ENCODE measurements around the gene PRRT2.
"Not testable (repeated sequence)": the region's sequence is repeated elsewhere in the genome, so short reads cannot be mapped to it uniquely, and the experiment has no call there.

PRRT2 gene

GRCh38 chr16:29775742-29776408 is 36.1 kb upstream of the PRRT2 start:
- no peaks in the 10 kb centered on the region for H3K4me1 ChIP-seq (ENCODE audit: control insufficient read depth in 2 of 2, insufficient read depth in 2 of 2, low read length in 2 of 2)
- H3K9ac ChIP-seq (ENCODE audit: low read depth in 1 of 2, low read length in 2 of 2): no peak overlapping the region
- no peaks in the 10 kb centered on the region for H3K27me3 ChIP-seq (ENCODE audit: control insufficient read depth in 2 of 2, insufficient read depth in 2 of 2, low read length in 2 of 2)
- peak overlapping the region; percentile 7 to 23 for H3K27ac ChIP-seq (ENCODE audit: low read depth in 2 of 2, low read length in 2 of 2)
- H3K4me3 ChIP-seq (ENCODE audit: low read length in 2 of 2): no peak overlapping the region
- H3K9me3 ChIP-seq (ENCODE audit: control insufficient read depth in 2 of 2, low read length in 2 of 2): no peaks in the 10 kb centered on the region
- peaks cover 0 to 2% of the 10 kb centered on the region in 2 donors for H3K36me3 ChIP-seq (ENCODE audit: control insufficient read depth in 2 of 2, insufficient read depth in 2 of 2, low read length in 2 of 2)

DNA sequence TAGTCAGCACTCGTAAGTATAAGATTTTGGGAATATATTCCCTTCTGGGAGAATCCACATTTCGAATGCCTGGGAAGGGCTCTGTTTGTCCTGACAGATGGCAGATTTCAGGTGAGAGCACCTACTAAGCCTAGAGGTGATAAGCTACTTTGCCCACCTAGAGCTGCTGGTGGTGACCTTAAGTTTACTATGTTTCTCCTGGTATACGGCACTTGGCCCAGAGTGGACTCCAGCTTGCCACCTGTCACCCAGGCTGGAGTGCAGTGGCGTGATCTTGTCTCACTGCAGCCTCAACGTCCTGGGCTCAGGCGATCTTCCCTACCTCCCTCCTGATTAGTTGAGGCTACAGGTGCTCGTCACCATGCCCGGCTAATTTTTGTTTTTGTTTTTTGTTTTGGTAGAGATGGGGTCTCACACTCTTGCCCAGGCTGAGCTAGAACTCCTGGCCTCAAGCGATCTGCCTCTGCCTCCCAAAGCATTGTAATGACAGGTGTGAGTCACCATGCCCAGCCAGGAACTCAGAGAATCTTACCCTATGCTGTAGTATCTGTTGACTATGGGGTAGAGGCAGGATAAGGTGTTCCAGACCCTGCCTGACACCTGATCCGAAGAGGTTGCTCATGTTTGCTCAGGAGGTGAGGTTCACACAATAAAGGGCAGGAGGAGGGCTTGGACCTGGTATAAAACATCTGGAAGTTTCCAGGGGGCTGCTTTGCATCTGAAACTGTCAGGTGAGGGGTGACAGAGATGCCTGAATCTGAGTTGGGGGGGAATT is 34.2 kb upstream of the PRRT2 start, which contains the start of gene ZG16:
Gene ZG16, plus strand, starts transcription at position 681 of the 775 bp plus-strand sequence. CDS start 1,011 bp downstream, outside the sequence.
- H3K9me3 ChIP-seq (ENCODE audit: control insufficient read depth in 2 of 2, low read length in 2 of 2): no peaks in the 10 kb centered on the region
- H3K27ac ChIP-seq (ENCODE audit: low read depth in 2 of 2, low read length in 2 of 2): peak within 1 kb of the TSS; percentile 41 to 75
- H3K9ac ChIP-seq (ENCODE audit: low read depth in 1 of 2, low read length in 2 of 2): peak within 1 kb of the TSS in 1 of 2 donors; percentile 60
- H3K36me3 ChIP-seq (ENCODE audit: control insufficient read depth in 2 of 2, insufficient read depth in 2 of 2, low read length in 2 of 2): peaks cover 0 to 5% of the 10 kb centered on the region in 2 donors
- no peaks in the 10 kb centered on the region for H3K27me3 ChIP-seq (ENCODE audit: control insufficient read depth in 2 of 2, insufficient read depth in 2 of 2, low read length in 2 of 2)
- H3K4me1 ChIP-seq (ENCODE audit: control insufficient read depth in 2 of 2, insufficient read depth in 2 of 2, low read length in 2 of 2): no peaks in the 10 kb centered on the region
- H3K4me3 ChIP-seq (ENCODE audit: low read length in 2 of 2): peak within 1 kb of the TSS; percentile 11 to 49

- Histone ChIP-seq H3K9me3 (ENCODE audit: control insufficient read depth in 2 of 2, low read length in 2 of 2) (no peaks in the 10 kb centered on the region), H3K4me1 (ENCODE audit: control insufficient read depth in 2 of 2, insufficient read depth in 2 of 2, low read length in 2 of 2) (no peaks in the 10 kb centered on the region), H3K27me3 (ENCODE audit: control insufficient read depth in 2 of 2, insufficient read depth in 2 of 2, low read length in 2 of 2) (no peaks in the 10 kb centered on the region), H3K27ac (ENCODE audit: low read depth in 2 of 2, low read length in 2 of 2) (peak overlapping the region; percentile 3 to 75), H3K4me3 (ENCODE audit: low read length in 2 of 2) (peak overlapping the region; percentile 11 to 49), H3K36me3 (ENCODE audit: control insufficient read depth in 2 of 2, insufficient read depth in 2 of 2, low read length in 2 of 2) (peaks cover 0 to 5% of the 10 kb centered on the region in 2 donors), H3K9ac (ENCODE audit: low read depth in 1 of 2, low read length in 2 of 2) (peak overlapping the region in 1 of 2 donors; percentile 60)
These were observed 32.5 kb upstream of the PRRT2 start for GRCh38 chr16:29779474-29779873.

DNA sequence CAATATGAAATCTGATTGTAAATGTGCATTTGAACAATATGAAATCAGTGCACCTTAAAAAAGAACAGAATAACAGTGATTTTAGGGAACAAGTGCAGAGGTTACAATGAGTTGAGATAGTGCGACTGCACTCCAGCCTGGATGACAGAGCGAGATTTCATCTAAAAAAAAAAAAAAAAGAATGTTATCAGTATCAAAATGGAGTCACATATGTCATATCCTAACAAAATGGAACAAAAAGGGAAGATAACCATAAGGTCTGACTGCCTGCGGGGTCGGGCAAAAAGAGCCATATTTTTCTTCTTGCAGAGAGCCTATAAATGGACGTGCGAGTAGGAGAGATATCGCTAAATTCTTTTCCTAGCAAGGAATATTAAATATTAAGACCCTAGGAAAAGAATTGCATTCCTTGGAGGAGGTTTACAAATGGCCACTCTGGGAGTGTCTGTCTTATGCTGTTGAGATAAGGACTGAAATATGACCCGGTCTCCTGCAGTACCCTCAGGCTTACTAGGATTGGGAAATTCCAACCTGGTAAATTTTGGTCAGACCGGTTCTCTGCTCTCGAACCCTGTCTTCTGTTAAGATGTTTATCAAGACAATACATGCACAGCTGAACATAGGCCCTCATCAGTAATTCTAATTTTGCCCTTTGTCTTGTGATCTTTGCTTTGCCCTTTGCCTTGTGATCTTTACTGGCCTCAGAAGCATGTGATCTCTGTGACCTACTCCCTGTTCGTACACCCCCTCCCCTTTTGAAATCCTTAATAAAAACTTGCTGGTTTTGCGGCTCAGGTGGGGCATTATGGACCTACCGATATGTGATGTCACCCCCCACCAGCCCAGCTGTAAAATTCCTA is 28.7 kb upstream of the PRRT2 start:
- H3K9me3 ChIP-seq (ENCODE audit: control insufficient read depth in 2 of 2, low read length in 2 of 2); H3K27ac ChIP-seq (ENCODE audit: low read depth in 2 of 2, low read length in 2 of 2); H3K36me3 ChIP-seq (ENCODE audit: control insufficient read depth in 2 of 2, insufficient read depth in 2 of 2, low read length in 2 of 2); H3K9ac ChIP-seq (ENCODE audit: low read depth in 1 of 2, low read length in 2 of 2); H3K27me3 ChIP-seq (ENCODE audit: control insufficient read depth in 2 of 2, insufficient read depth in 2 of 2, low read length in 2 of 2); H3K4me1 ChIP-seq (ENCODE audit: control insufficient read depth in 2 of 2, insufficient read depth in 2 of 2, low read length in 2 of 2); H3K4me3 ChIP-seq (ENCODE audit: low read length in 2 of 2): not testable (repeated sequence)

DNA sequence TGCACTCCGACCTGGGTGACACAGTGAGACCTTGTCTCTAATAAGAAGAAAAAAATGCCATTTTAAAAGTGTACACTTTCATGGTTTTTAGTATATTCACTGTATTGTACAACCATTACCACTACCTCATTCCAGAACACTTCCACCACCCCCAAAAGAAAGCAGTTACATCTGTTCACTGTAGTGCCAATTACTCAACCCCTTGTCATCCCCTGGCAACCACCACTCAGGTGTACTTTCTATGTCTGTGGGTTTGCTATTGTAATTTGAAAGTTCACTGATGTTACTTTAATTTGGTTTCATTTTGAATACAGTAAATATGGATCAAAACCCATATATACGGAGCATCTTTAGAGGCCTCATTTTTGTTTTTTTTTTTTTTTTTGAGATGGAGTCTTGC is 27.8 kb upstream of the PRRT2 start:
- no peaks in the 10 kb centered on the region for H3K27me3 ChIP-seq (ENCODE audit: control insufficient read depth in 2 of 2, insufficient read depth in 2 of 2, low read length in 2 of 2)
- H3K9ac ChIP-seq (ENCODE audit: low read depth in 1 of 2, low read length in 2 of 2): no peak overlapping the region
- no peak overlapping the region for H3K27ac ChIP-seq (ENCODE audit: low read depth in 2 of 2, low read length in 2 of 2)
- peaks cover 0 to 2% of the 10 kb centered on the region in 2 donors for H3K4me1 ChIP-seq (ENCODE audit: control insufficient read depth in 2 of 2, insufficient read depth in 2 of 2, low read length in 2 of 2)
- no peak overlapping the region for H3K4me3 ChIP-seq (ENCODE audit: low read length in 2 of 2)
- H3K36me3 ChIP-seq (ENCODE audit: control insufficient read depth in 2 of 2, insufficient read depth in 2 of 2, low read length in 2 of 2): peaks cover 0 to 5% of the 10 kb centered on the region in 2 donors
- H3K9me3 ChIP-seq (ENCODE audit: control insufficient read depth in 2 of 2, low read length in 2 of 2): no peaks in the 10 kb centered on the region

DNA sequence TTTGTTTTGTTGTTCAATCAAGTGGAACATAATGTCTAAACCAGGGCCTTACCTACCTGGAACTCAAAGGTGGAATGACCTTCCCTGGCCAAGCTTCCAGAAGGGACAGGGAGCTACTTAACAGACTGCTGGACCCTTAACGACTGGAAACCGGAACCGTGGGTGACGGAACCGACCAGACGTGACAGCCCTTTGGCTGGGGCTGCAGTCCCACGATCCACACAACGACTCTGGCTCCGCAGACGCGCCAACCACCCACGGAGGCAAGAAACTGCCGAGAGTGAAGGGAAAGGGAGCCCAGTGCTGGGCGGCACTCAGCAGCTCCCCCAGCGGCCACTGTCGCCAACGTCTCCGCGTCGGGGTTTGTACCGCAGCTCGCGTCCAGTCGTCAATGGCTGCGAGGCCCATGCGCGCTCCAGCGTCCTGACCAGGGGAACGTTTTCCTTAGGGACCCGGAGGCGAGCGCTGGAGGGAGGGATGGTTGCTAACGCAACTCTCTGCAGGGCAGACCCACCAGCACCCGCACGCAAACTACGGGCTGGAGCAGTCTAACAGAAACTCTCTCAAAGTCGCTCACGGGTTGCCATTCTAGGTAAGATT is 27.0 kb upstream of the PRRT2 start:
- Histone ChIP-seq H3K4me1 (ENCODE audit: control insufficient read depth in 2 of 2, insufficient read depth in 2 of 2, low read length in 2 of 2) (peaks cover 3 to 5% of the 10 kb centered on the region in 2 donors), H3K36me3 (ENCODE audit: control insufficient read depth in 2 of 2, insufficient read depth in 2 of 2, low read length in 2 of 2) (peaks cover 0 to 5% of the 10 kb centered on the region in 2 donors), H3K27ac (ENCODE audit: low read depth in 2 of 2, low read length in 2 of 2) (no peak overlapping the region), H3K27me3 (ENCODE audit: control insufficient read depth in 2 of 2, insufficient read depth in 2 of 2, low read length in 2 of 2) (no peaks in the 10 kb centered on the region), H3K9me3 (ENCODE audit: control insufficient read depth in 2 of 2, low read length in 2 of 2) (no peaks in the 10 kb centered on the region), H3K9ac (ENCODE audit: low read depth in 1 of 2, low read length in 2 of 2) (peak overlapping the region in 1 of 2 donors; percentile 14), H3K4me3 (ENCODE audit: low read length in 2 of 2) (peak overlapping the region in 1 of 2 donors; percentile 27)

- H3K27ac ChIP-seq (ENCODE audit: low read depth in 2 of 2, low read length in 2 of 2); H3K4me3 ChIP-seq (ENCODE audit: low read length in 2 of 2); H3K9me3 ChIP-seq (ENCODE audit: control insufficient read depth in 2 of 2, low read length in 2 of 2); H3K27me3 ChIP-seq (ENCODE audit: control insufficient read depth in 2 of 2, insufficient read depth in 2 of 2, low read length in 2 of 2); H3K9ac ChIP-seq (ENCODE audit: low read depth in 1 of 2, low read length in 2 of 2); H3K36me3 ChIP-seq (ENCODE audit: control insufficient read depth in 2 of 2, insufficient read depth in 2 of 2, low read length in 2 of 2): not testable (repeated sequence)
- H3K4me1 ChIP-seq (ENCODE audit: control insufficient read depth in 2 of 2, insufficient read depth in 2 of 2, low read length in 2 of 2): peaks cover 5 to 17% of the 10 kb centered on the region in 2 donors
These were observed 24.8 kb upstream of the PRRT2 start for GRCh38 chr16:29787155-29787554.

- peak overlapping the region; percentile 82 to 99 for H3K4me3 ChIP-seq (ENCODE audit: low read length in 2 of 2)
- peak overlapping the region; percentile 75 to 96 for H3K9ac ChIP-seq (ENCODE audit: low read depth in 1 of 2, low read length in 2 of 2)
- peak overlapping the region; percentile 80 to 94 for H3K27ac ChIP-seq (ENCODE audit: low read depth in 2 of 2, low read length in 2 of 2)
- H3K4me1 ChIP-seq (ENCODE audit: control insufficient read depth in 2 of 2, insufficient read depth in 2 of 2, low read length in 2 of 2): peaks cover 9 to 23% of the 10 kb centered on the region in 2 donors
- no peaks in the 10 kb centered on the region for H3K27me3 ChIP-seq (ENCODE audit: control insufficient read depth in 2 of 2, insufficient read depth in 2 of 2, low read length in 2 of 2)
- no peaks in the 10 kb centered on the region for H3K36me3 ChIP-seq (ENCODE audit: control insufficient read depth in 2 of 2, insufficient read depth in 2 of 2, low read length in 2 of 2)
- no peaks in the 10 kb centered on the region for H3K9me3 ChIP-seq (ENCODE audit: control insufficient read depth in 2 of 2, low read length in 2 of 2)
These were observed 22.2 kb upstream of the PRRT2 start for GRCh38 chr16:29789775-29790182.

DNA sequence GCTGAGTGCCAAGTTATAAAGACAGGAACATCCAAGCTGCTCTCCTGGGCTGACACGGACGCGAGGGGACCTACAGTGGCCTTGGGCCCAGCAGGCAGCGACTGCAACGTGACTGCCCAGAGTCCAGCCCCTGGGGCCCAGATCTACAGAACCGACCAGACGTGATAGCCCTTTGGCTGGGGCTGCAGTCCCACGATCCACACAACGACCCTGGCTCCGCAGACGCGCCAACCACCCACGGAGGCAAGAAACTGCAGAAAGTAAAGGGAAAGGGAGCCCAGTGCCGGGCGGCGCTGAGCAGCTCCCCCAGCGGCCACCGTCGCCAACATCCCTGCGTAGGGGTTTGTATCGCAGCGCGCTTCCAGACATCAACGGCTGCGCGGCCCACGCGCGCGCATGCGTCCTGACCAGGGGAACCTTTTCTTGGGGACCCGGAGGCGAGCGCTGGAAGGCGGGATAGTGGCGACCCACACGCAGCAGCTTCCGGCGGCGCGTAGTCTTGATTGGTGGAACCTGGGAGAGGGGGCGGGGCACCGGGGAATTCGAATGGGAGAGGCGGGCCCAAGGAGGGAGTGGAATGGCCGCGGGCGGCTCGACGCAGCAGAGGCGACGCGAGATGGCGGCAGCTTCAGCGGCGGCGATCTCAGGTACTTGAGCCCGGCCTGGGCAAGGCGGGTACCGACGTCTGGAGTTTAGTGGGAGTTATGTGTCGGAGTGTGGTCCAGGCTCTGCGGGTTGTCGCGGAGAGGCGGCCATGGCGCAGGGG is 21.6 kb upstream of the PRRT2 start, which contains the start of gene KIF22:
Gene KIF22, plus strand, starts transcription at position 569 of the 766 bp plus-strand sequence. Its CDS starts 9 bp downstream, at position 578.
- peak within 1 kb of the TSS; percentile 94 to 99 for H3K4me3 ChIP-seq (ENCODE audit: low read length in 2 of 2)
- H3K9me3 ChIP-seq (ENCODE audit: control insufficient read depth in 2 of 2, low read length in 2 of 2): no peaks in the 10 kb centered on the region
- H3K27ac ChIP-seq (ENCODE audit: low read depth in 2 of 2, low read length in 2 of 2): peak within 1 kb of the TSS; percentile 80 to 94
- peak within 1 kb of the TSS; percentile 87 to 96 for H3K9ac ChIP-seq (ENCODE audit: low read depth in 1 of 2, low read length in 2 of 2)
- H3K36me3 ChIP-seq (ENCODE audit: control insufficient read depth in 2 of 2, insufficient read depth in 2 of 2, low read length in 2 of 2): no peaks in the 10 kb centered on the region
- H3K27me3 ChIP-seq (ENCODE audit: control insufficient read depth in 2 of 2, insufficient read depth in 2 of 2, low read length in 2 of 2): no peaks in the 10 kb centered on the region
- peaks cover 9 to 22% of the 10 kb centered on the region in 2 donors for H3K4me1 ChIP-seq (ENCODE audit: control insufficient read depth in 2 of 2, insufficient read depth in 2 of 2, low read length in 2 of 2)

Data from mucosa of rectum (tissue), 2 donors.